ENCODE results near the gene TEX12.
A peak's percentile ranks its signal among the peaks of the same experiment; 100 is the strongest.

TEX12 gene

GRCh38 chr11:112213753-112214152 is 46.6 kb downstream of the TEX12 start:
- no peak for DNase-seq

GRCh38 chr11:112215621-112216020 is 48.4 kb downstream of the TEX12 start:
- DNase-seq = no peak

DNA sequence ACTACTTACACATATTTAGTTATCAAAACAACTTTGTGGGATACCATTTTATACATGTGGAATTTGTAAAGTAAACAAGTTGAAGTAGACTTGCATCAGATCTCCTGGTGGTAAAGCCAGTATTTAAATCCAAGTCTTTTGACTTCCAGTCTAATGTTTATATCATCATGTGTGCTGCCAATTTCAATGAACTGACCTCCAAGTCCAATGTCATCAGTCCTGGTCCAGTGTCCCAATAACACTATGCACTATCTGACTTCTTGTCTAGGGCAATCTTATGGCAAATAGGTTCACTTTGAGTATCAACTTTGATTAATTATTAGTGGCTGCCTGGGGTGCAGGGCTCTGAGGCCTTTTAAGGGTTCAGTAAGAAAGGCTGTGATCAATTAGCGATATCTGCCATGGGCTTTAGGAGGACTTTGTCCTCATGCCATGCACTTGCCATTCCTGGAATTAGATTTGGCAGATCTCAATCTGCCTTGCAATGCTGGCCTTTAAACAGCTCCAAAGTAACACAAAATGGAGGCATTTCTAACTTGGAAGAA is 49.5 kb downstream of the TEX12 start:
- no peak for DNase-seq

DNA sequence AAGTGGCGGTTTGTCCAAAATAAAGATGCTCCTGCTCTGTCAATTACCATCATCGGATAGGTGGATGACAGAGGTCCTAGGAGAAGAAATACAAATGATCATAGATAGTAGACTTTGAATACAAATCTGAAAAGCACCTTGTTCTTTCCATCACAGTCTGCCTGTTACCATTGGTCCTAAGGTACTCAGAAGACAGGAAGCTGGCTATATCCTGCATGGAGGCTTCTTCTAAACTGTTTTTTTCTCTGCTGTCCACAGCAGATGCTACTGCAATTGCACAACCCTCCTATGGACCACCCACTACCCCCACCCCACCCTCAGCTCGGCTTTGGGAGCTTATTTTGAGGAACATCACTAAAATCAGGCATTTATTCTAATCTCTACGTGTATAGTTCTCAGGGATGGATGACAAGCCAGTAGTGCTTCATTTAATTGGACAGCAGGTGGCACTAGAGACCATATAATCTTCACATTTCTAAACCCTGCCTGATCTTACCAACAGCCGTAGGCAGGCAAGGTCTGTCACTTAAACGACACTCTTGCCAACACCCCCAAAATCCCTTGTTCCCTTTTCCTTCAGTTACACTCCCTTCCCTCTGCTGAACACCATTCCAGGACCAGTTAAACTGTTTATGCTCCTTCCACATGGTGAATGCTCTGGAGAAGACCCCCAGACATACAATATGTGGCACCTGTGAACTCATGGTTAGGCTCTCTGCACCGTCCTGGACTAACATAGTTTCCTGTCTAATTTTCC is 52.5 kb downstream of the TEX12 start:
- DNase-seq = peak; percentile 38

DNA sequence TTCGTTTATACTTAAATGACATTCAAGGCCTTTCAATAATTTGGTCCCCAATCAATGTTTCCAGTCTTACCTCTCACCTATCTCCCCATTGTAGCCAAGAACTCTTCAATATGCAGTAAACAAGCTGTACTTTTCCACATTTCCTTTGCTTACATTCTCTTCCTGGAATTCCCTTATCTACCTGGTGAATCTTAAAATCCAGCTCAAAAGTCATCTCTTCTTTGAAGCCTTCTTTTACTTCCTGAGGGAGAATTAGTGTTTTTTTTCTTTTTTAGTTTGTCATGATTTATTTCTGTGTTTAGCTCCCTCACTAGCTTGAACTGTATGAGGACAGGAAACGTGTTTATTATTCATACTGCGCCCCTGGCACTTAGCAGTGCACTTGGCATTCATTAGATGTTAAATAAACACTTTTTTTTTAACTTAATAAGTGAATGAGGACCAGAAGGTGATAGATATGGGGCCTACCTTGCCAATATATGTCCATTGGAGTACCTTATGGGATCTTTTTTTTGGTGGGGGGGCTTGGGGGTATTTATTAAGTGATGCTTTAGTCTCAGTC is 54.2 kb downstream of the TEX12 start:
- no peak for DNase-seq
